GM13976 (cell line): ENCODE data around the gene ATP5IF1.
A peak's percentile ranks its signal among the peaks of the same experiment; 100 is the strongest.

Source experiments
- DNase-seq: peaks from one replicate; pipeline ENCODE4 v3.0.0; 2012; ENCODE audit warnings: low spot score
- CTCF ChIP-seq: IDR thresholded peaks from 2 replicates; pipeline ENCODE4 v1.5.1; 2012; ENCODE audit warnings: borderline replicate concordance, mild to moderate bottlenecking; ENCODE audit not compliant: insufficient read depth; ENCODE audit errors: extremely low read depth, missing control alignments, control extremely low read depth
- in situ Hi-C: fragments of 300-500 bp; cut with MboI; formaldehyde crosslinking; loops from one replicate; pipeline ENCODE4 v1.12.0; 2022; ENCODE audit warnings: low sequenced_read_pairs, mixed read lengths, inconsistent platforms; ENCODE audit not compliant: unreplicated experiment

ATP5IF1 gene

GRCh38 chr1:28209700-28210099, 26.2 kb upstream of the ATP5IF1 start:
- in situ Hi-C loops: no loop called here

GRCh38 chr1:28213315-28213714, 22.6 kb upstream of the ATP5IF1 start:
- DNase-seq: no peak
- TF ChIP-seq CTCF: no peak
- in situ Hi-C loops: no loop called here

More at GRCh38 chr1:28209700-28210099, 26.2 kb upstream of the ATP5IF1 start:
- TF ChIP-seq CTCF: no peak
- no peak for DNase-seq

GRCh38 chr1:28229089-28229488, 6.8 kb upstream of the ATP5IF1 start:
- in situ Hi-C loops: no loop called here
- no peak for TF ChIP-seq CTCF

GRCh38 chr1:28229996-28230395, 5.9 kb upstream of the ATP5IF1 start:
- in situ Hi-C loops: no loop called here
- TF ChIP-seq CTCF: no peak
- DNase-seq: no peak

More at GRCh38 chr1:28229089-28229488, 6.8 kb upstream of the ATP5IF1 start:
- DNase-seq: no peak

- in situ Hi-C loops: no loop called here
Observed at GRCh38 chr1:28232558-28233263, 3.2 kb upstream of the ATP5IF1 start, which contains the start of gene DNAJC8. DNAJC8 (minus strand) TSS chr1:28233029; CDS start chr1:28232998, 31 bp downstream.

GRCh38 chr1:28233264-28233606, 2.7 kb upstream of the ATP5IF1 start:
- in situ Hi-C loops: no loop called here

More at GRCh38 chr1:28232558-28233263, 3.2 kb upstream of the ATP5IF1 start, which contains the start of gene DNAJC8:
- DNase-seq: peak; percentile 95
- TF ChIP-seq CTCF: no peak

More at GRCh38 chr1:28233264-28233606, 2.7 kb upstream of the ATP5IF1 start:
- no peak for TF ChIP-seq CTCF
- DNase-seq: no peak
